ENCODE data around the gene DPYSL4. TPM values are rescaled to one million over a fixed set of nuclear protein-coding genes. Genes with fewer than 3 reads are reported as not detected.

The DPYSL4 gene
- total RNA-seq, 1 experiment from 2014 or later, result not detected

DNA sequence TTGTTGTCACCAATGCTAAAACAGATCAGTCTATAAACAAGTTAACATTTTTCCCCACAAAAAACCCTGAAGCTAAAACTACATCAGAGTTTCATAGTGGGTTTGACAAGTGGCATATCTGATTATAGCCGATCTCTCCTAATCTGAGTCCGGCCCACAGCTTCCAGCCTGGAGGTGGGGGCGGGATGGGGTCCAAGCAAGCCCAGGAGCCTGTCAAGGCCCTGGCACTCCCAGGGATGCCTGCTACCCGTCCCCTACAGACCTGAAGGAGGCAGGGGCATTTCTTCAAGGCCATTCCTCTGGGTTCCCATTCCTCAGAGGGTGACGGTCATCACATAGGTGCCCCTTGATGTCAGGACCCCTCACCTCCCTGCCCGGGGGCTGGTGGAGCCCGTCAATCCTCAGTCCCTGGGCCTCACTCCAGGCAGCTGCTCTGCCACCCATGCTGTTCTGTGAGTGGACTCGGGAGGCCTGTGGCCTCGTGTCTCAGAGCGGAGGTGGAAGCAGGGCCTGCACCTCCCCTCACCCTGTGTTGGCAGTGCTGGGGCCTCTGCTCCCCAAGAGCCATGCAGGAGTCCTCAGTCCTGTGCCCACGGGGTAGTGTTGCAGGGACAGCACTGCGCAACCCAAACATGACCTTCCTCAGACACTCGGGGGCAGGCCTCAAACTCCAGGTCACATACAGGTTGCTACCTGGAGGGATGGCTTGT lies 8.8 kb downstream of the DPYSL4 start:
- H3K4me3 Mint-ChIP-seq (ENCODE audit: low read depth, unreplicated experiment), result no peak overlapping the region
- CTCF ChIA-PET, result no interaction called here
- H3K27ac Mint-ChIP-seq (ENCODE audit: unreplicated experiment), result no peak overlapping the region
- H3K36me3 Mint-ChIP-seq (ENCODE audit: insufficient read depth, unreplicated experiment), result no peaks in the 10 kb centered on the region
- DNase-seq, result no peak
- intact Hi-C loops (cut with micrococcal nuclease; ENCODE audit: unreplicated experiment), result no loop called here
- peaks cover under 1% of the 10 kb centered on the region for H3K27me3 Mint-ChIP-seq (ENCODE audit: unreplicated experiment)
- BruUV-seq (replicated peaks), result no TSS peak
- H3K9me3 Mint-ChIP-seq (ENCODE audit: low read depth, unreplicated experiment), result no peaks in the 10 kb centered on the region
- H3K4me1 Mint-ChIP-seq (ENCODE audit: low read depth, unreplicated experiment), result no peaks in the 10 kb centered on the region
- TF ChIP-seq, protein P1, sequence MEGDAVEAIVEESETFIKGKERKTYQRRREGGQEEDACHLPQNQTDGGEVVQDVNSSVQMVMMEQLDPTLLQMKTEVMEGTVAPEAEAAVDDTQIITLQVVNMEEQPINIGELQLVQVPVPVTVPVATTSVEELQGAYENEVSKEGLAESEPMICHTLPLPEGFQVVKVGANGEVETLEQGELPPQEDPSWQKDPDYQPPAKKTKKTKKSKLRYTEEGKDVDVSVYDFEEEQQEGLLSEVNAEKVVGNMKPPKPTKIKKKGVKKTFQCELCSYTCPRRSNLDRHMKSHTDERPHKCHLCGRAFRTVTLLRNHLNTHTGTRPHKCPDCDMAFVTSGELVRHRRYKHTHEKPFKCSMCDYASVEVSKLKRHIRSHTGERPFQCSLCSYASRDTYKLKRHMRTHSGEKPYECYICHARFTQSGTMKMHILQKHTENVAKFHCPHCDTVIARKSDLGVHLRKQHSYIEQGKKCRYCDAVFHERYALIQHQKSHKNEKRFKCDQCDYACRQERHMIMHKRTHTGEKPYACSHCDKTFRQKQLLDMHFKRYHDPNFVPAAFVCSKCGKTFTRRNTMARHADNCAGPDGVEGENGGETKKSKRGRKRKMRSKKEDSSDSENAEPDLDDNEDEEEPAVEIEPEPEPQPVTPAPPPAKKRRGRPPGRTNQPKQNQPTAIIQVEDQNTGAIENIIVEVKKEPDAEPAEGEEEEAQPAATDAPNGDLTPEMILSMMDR (IDR thresholded peaks at IDR 0.05; ENCODE audit: unreplicated experiment), result no peak

- intact Hi-C loops (cut with micrococcal nuclease; ENCODE audit: unreplicated experiment), result no loop called here
- H3K4me3 Mint-ChIP-seq (ENCODE audit: low read depth, unreplicated experiment), result no peak overlapping the region
- TF ChIP-seq, protein P1 (IDR thresholded peaks at IDR 0.05; ENCODE audit: unreplicated experiment), result no peak
- H3K4me1 Mint-ChIP-seq (ENCODE audit: low read depth, unreplicated experiment), result no peaks in the 10 kb centered on the region
- no peaks in the 10 kb centered on the region for H3K36me3 Mint-ChIP-seq (ENCODE audit: insufficient read depth, unreplicated experiment)
- no peak overlapping the region for H3K27ac Mint-ChIP-seq (ENCODE audit: unreplicated experiment)
- no peak for DNase-seq
- CTCF ChIA-PET, result no interaction called here
- no peaks in the 10 kb centered on the region for H3K9me3 Mint-ChIP-seq (ENCODE audit: low read depth, unreplicated experiment)
- H3K27me3 Mint-ChIP-seq (ENCODE audit: unreplicated experiment), result no peaks in the 10 kb centered on the region
- no TSS peak for BruUV-seq (replicated peaks)
These were observed 9.7 kb downstream of the DPYSL4 start for GRCh38 chr10:132196178-132197113.

GRCh38 chr10:132197271-132198067 lies 10.7 kb downstream of the DPYSL4 start:
- no peaks in the 10 kb centered on the region for H3K27me3 Mint-ChIP-seq (ENCODE audit: unreplicated experiment)
- TF ChIP-seq, protein P1 (IDR thresholded peaks at IDR 0.05; ENCODE audit: unreplicated experiment), result no peak
- no peak for DNase-seq
- no peak overlapping the region for H3K4me3 Mint-ChIP-seq (ENCODE audit: low read depth, unreplicated experiment)
- intact Hi-C loops (cut with micrococcal nuclease; ENCODE audit: unreplicated experiment), result no loop called here
- no TSS peak for BruUV-seq (replicated peaks)
- no peak overlapping the region for H3K27ac Mint-ChIP-seq (ENCODE audit: unreplicated experiment)
- CTCF ChIA-PET, result no interaction called here
- no peaks in the 10 kb centered on the region for H3K36me3 Mint-ChIP-seq (ENCODE audit: insufficient read depth, unreplicated experiment)
- no peaks in the 10 kb centered on the region for H3K4me1 Mint-ChIP-seq (ENCODE audit: low read depth, unreplicated experiment)
- no peaks in the 10 kb centered on the region for H3K9me3 Mint-ChIP-seq (ENCODE audit: low read depth, unreplicated experiment)

- CTCF ChIA-PET, result no interaction called here
- Mint-ChIP-seq H3K9me3 (ENCODE audit: low read depth, unreplicated experiment) (no peaks in the 10 kb centered on the region), H3K4me1 (ENCODE audit: low read depth, unreplicated experiment) (no peaks in the 10 kb centered on the region), H3K27ac (ENCODE audit: unreplicated experiment) (no peak overlapping the region), H3K36me3 (ENCODE audit: insufficient read depth, unreplicated experiment) (no peaks in the 10 kb centered on the region), H3K4me3 (ENCODE audit: low read depth, unreplicated experiment) (no peak overlapping the region), H3K27me3 (ENCODE audit: unreplicated experiment) (no peaks in the 10 kb centered on the region)
- intact Hi-C loops (cut with micrococcal nuclease; ENCODE audit: unreplicated experiment), result no loop called here
- DNase-seq, result no peak
- BruUV-seq (replicated peaks), result no TSS peak
- TF ChIP-seq, protein P1 (IDR thresholded peaks at IDR 0.05; ENCODE audit: unreplicated experiment), result no peak
These were observed 11.3 kb downstream of the DPYSL4 start for GRCh38 chr10:132198068-132198370.
